ENCODE measurements around the gene EIF6. TPM values are rescaled to one million over a fixed set of nuclear protein-coding genes. Genes with fewer than 3 reads are reported as not detected.

EIF6 gene
- total and polyA plus RNA-seq, 9 of the 15 experiments (the other 6 are each of a cell fraction or from before 2014, with no cell fraction given), result 165 to 832 (median 229) TPM

GRCh38 chr20:35302421-35303335 lies 18.1 kb upstream of the EIF6 start:
- no peak overlapping the region for H3K27ac ChIP-seq (ENCODE audit: extremely low read depth, low read depth, low read length)
- no peak for ATAC-seq

More at GRCh38 chr20:35302421-35303335, 18.1 kb upstream of the EIF6 start:
- H3K9ac ChIP-seq (ENCODE audit: insufficient read depth in 1 of 2, low read depth in 2 of 2, low read length in 2 of 2), result no peak overlapping the region
- POLR2A ChIA-PET, result interaction anchor here (0.7 to 1.8 kb wide), 2 partner anchors 9 to 18 kb away, joined by 4 to 6 read pairs; partner anchors contain the start of gene EIF6
- H3K9me1 ChIP-seq (ENCODE audit: control insufficient read depth, insufficient read depth, low read length), result peaks cover 3% of the 10 kb centered on the region
- H3K9me3 ChIP-seq (replicated peaks; ENCODE audit: control insufficient read depth, insufficient read depth, low read depth, low read length), result no peaks in the 10 kb centered on the region
- in situ Hi-C loops (cut with MboI), result loop anchor here (25.0 kb wide), 1 partner anchor 135 kb away; the partner anchor contains the start of gene GDF5
- H2AFZ ChIP-seq (ENCODE audit: low read depth, low read length), result no peak overlapping the region
- FAIRE-seq, result no peak
- H3K4me1 ChIP-seq (replicated peaks in 1 of 2; ENCODE audit: control insufficient read depth in 2 of 2, insufficient read depth in 2 of 2, low read length in 2 of 2), result peaks cover 20 to 21% of the 10 kb centered on the region in 2 experiments
- no peak overlapping the region for H3K4me2 ChIP-seq (ENCODE audit: insufficient read depth, low read length)
- no TSS peak for BruUV-seq (replicated peaks)
- no peaks in the 10 kb centered on the region for H3K79me2 ChIP-seq (ENCODE audit: control insufficient read depth, insufficient read depth, low read length)
- intact Hi-C loops (cut with micrococcal nuclease), result no loop called here
- no peak overlapping the region for H3K4me3 ChIP-seq
- H3K27me3 ChIP-seq (ENCODE audit: control insufficient read depth in 2 of 2, insufficient read depth in 2 of 2, low read length in 2 of 2), result no peaks in the 10 kb centered on the region
- CTCF ChIA-PET (ENCODE audit: low intra/inter-chr PET ratio), result interaction anchor here (0.7 to 2.2 kb wide), 5 partner anchors 27 to 429 kb away, joined by 3 to 12 read pairs (median 7); no protein-coding TSS in a partner anchor
- no peak for TF ChIP-seq ZBTB1 (CRISPR knock-in tag; IDR thresholded peaks at IDR 0.05; ENCODE audit: borderline replicate concordance, low read depth)
- TF ChIP-seq ZNF133 (CRISPR knock-in tag; IDR thresholded peaks at IDR 0.05), result no peak
- TF ChIP-seq MIER1 (IDR thresholded peaks at IDR 0.05; ENCODE audit: low read depth), result no peak
- TF ChIP-seq NUFIP1 (IDR thresholded peaks at IDR 0.05; ENCODE audit: partially characterized antibody), result no peak
- no peak for TF ChIP-seq SRF (CRISPR knock-in tag; IDR thresholded peaks at IDR 0.05)
- no peak for TF ChIP-seq MEF2D (tag; conservative IDR thresholded peaks at IDR 0.05; ENCODE audit: low read depth)
- TF ChIP-seq ZNF407 (IDR thresholded peaks at IDR 0.05; ENCODE audit: low read depth), result no peak
- TF ChIP-seq DLX4 (CRISPR knock-in tag; IDR thresholded peaks at IDR 0.05), result no peak
- no peak for TF ChIP-seq RBM15 (IDR thresholded peaks at IDR 0.05; ENCODE audit: insufficient read depth, low read length)
- no peak for TF ChIP-seq HNRNPUL1 (IDR thresholded peaks at IDR 0.05; ENCODE audit: low read length)
- no peak for TF ChIP-seq MLLT1 (IDR thresholded peaks at IDR 0.05)
- H3K36me3 ChIP-seq (ENCODE audit: control insufficient read depth, insufficient read depth, low read length), result peaks cover 21% of the 10 kb centered on the region; the same call in 1 of the 3 replicates
- DNase-seq (ENCODE audit: extremely low read depth in 1 of 4, low spot score in 3 of 4), result no peak
- WGBS (ENCODE audit: insufficient coverage, low coverage, missing lambda C conversion rate), result 71% methylated on average over 6 of the region's 6 CpGs
- 0 out of 2 replicates have a peak, but pooled peaks cover 4% of the 10 kb centered on the region for H4K20me1 ChIP-seq (replicated peaks; ENCODE audit: control insufficient read depth, insufficient read depth, low read length)

Measured in K562 (cell line).